Measurements from ENCODE around the gene POLE. TPM values are rescaled to one million over a fixed set of nuclear protein-coding genes. Genes with fewer than 3 reads are reported as not detected.
A peak's percentile ranks its signal among the peaks of the same experiment; 100 is the strongest.

Gene POLE
- total and polyA plus RNA-seq, 10 of the 15 experiments (the other 5 are each of a cell fraction or from before 2014, with no cell fraction given), result 2.3 to 103 (median 37.1) TPM

GRCh38 chr12:132587781-132588180 lies 99.4 kb downstream of the POLE start:
- FAIRE-seq (no peak), ATAC-seq (no peak), DNase-seq (ENCODE audit: low read depth, low spot score) (no peak)
- H3K4me1 ChIP-seq (ENCODE audit: control insufficient read depth, insufficient read depth, low read length), result no peaks in the 10 kb centered on the region
- intact Hi-C loops (cut with micrococcal nuclease; ENCODE audit: unreplicated experiment), result no loop called here
- H3K4me3 ChIP-seq, result no peak overlapping the region
- H2AFZ ChIP-seq (ENCODE audit: control insufficient read depth, low read depth, low read length), result no peak overlapping the region
- POLR2A ChIA-PET, result no interaction called here
- no peaks in the 10 kb centered on the region for H3K36me3 ChIP-seq (ENCODE audit: control insufficient read depth in 2 of 2, insufficient read depth in 2 of 2, low read length in 1 of 2)
- no peaks in the 10 kb centered on the region for H4K20me1 ChIP-seq (ENCODE audit: control insufficient read depth, insufficient read depth)
- H3K9me3 ChIP-seq (replicated peaks; ENCODE audit: control insufficient read depth, insufficient read depth, low read length), result no peaks in the 10 kb centered on the region
- 0 out of 2 replicates have a peak, but pooled peaks have one; percentile 5 for TF ChIP-seq PKNOX1 (IDR thresholded peaks at IDR 0.05)
- no peak for TF ChIP-seq IKZF2 (IDR thresholded peaks at IDR 0.05)
- TF ChIP-seq SUZ12 (IDR thresholded peaks at IDR 0.05; ENCODE audit: unreplicated experiment), result no peak
- peak; percentile 93 for TF ChIP-seq NFXL1 (IDR thresholded peaks at IDR 0.05; ENCODE audit: borderline replicate concordance)
- no peak for TF ChIP-seq RELB (IDR thresholded peaks at IDR 0.05; ENCODE audit: low read depth)
- TF ChIP-seq FOXK2 (IDR thresholded peaks at IDR 0.05), result no peak
- H3K4me2 ChIP-seq (ENCODE audit: control insufficient read depth, insufficient read depth), result no peak overlapping the region
- SMC1A ChIA-PET (ENCODE audit: uncharacterized antibody, unreplicated experiment), result no interaction called here
- no TSS peak for BruUV-seq (replicated peaks)
- RAD21 ChIA-PET (ENCODE audit: unreplicated experiment), result no interaction called here
- 67% methylated on average over 3 of the region's 3 CpGs for WGBS (ENCODE audit: insufficient coverage, insufficient replicate concordance, low lambda C conversion rate, missing lambda C conversion rate)
- no peak overlapping the region for H3K27ac ChIP-seq (ENCODE audit: control insufficient read depth, insufficient read depth)
- in situ Hi-C loops (cut with MboI), result no loop called here
- CTCF ChIA-PET, result no interaction called here
- H3K27me3 ChIP-seq (replicated peaks in 1 of 2; ENCODE audit: control insufficient read depth in 2 of 2, insufficient read depth in 2 of 2, low read length in 1 of 2), result no peaks in the 10 kb centered on the region
- H3K9ac ChIP-seq (ENCODE audit: control insufficient read depth, insufficient read depth, low read length), result no peak overlapping the region
- H3K79me2 ChIP-seq (ENCODE audit: control insufficient read depth, insufficient read depth, low read length), result no peaks in the 10 kb centered on the region

Measured in GM12878 (cell line).